Spleen (tissue), 11 donors: Measurements from ENCODE around the gene PAPPA. TPM values are rescaled to one million over a fixed set of nuclear protein-coding genes. Genes with fewer than 3 reads are reported as not detected.

Experiments used
- DNase-seq: peaks from one replicate; pipeline ENCODE4 v3.0.0-alpha.2; 2020
- H3K27ac ChIP-seq, 8 donors: fragments of 200-600 bp; sonication (generic) in 7 of 8; 1 replicate in 4 of 8; 2 replicates in 4 of 8; pipeline versions ENCODE4 v1.5.0 to v1.8.0; 2016 to 2021; ENCODE audit warnings: inconsistent platforms in 4 of 8, mild to moderate bottlenecking in 4 of 8, moderate library complexity in 1 of 8
- H3K27me3 ChIP-seq, 7 donors: fragments of 200-600 bp; sonication (generic) in 6 of 7; replicated peaks in 1 of 7; 1 replicate in 4 of 7; 2 replicates in 3 of 7; pipeline versions ENCODE4 v1.5.0 to v1.8.0; 2016 to 2021; ENCODE audit warnings: inconsistent platforms in 3 of 7, mild to moderate bottlenecking in 1 of 7
- H3K36me3 ChIP-seq, 6 donors: fragments of 200-600 bp; sonication (generic) in 5 of 6; 1 replicate in 4 of 6; 2 replicates in 2 of 6; pipeline versions ENCODE4 v1.5.0 to v1.8.0; 2016 to 2021; ENCODE audit warnings: inconsistent platforms in 2 of 6
- H3K4me1 ChIP-seq, 6 donors: fragments of 200-600 bp; sonication (generic) in 5 of 6; 1 replicate in 3 of 6; 2 replicates in 3 of 6; pipeline versions ENCODE4 v1.5.0 to v1.8.0; 2016 to 2021; ENCODE audit warnings: inconsistent platforms in 3 of 6
- H3K4me3 ChIP-seq, 8 donors: fragments of 200-600 bp; sonication (generic) in 7 of 8; 1 replicate in 4 of 8; 2 replicates in 4 of 8; pipeline versions ENCODE4 v1.5.0 to v1.8.0; 2016 to 2021; ENCODE audit warnings: inconsistent platforms in 4 of 8, mild to moderate bottlenecking in 4 of 8, moderate library complexity in 2 of 8
- H3K9me3 ChIP-seq, 8 donors: fragments of 200-600 bp; sonication (generic) in 7 of 8; 1 replicate in 4 of 8; 2 replicates in 4 of 8; pipeline versions ENCODE4 v1.5.0 to v1.8.0; 2016 to 2021; ENCODE audit warnings: inconsistent platforms in 4 of 8
- CTCF ChIP-seq, 11 experiments: fragments of 200-600 bp in 7 of 11; fragments of 450-650 bp in 4 of 11; sonication (generic) in 4 of 11; IDR thresholded peaks in 8 of 11; conservative IDR thresholded peaks in 3 of 11; 1 replicate in 7 of 11; 2 replicates in 4 of 11; pipeline versions ENCODE4 v1.4.0 to v1.8.0; 2016 to 2021; ENCODE audit warnings: antibody characterized with exemption in 11 of 11, inconsistent platforms in 4 of 11, mild to moderate bottlenecking in 1 of 11
- POLR2A ChIP-seq, 3 donors: fragments of 450-650 bp; IDR thresholded peaks; one replicate each; pipeline ENCODE4 v1.5.1; 2017; ENCODE audit warnings: antibody characterized with exemption in 3 of 3, mild to moderate bottlenecking in 1 of 3
- POLR2AphosphoS5 ChIP-seq, 3 donors: sonication (generic); formaldehyde crosslinking; IDR thresholded peaks; one replicate each; pipeline ENCODE4 v1.5.1; 2017; ENCODE audit warnings: antibody characterized with exemption in 3 of 3
- WGBS, 5 donors: extraction: QIAGEN DNeasy Blood & Tissue Kit in 3 of 5; methylation state at CpG; one replicate each; pipeline versions ENCODE4 v1.1.5 to v1.1.7; 2013 to 2018; 5-methylcytosine and 5-hydroxymethylcytosine counted together
- intact Hi-C: fragments of 100-400 bp; cut with DNase I; formaldehyde crosslinking; loops from one replicate; pipeline ENCODE4 v1.15.0; 2023; ENCODE audit warnings: low total_unique reads
- polyA plus RNA-seq, 3 donors: library from polyadenylated mRNA; stranded (reverse); fragments of 200-250 nt; gene quantifications; one replicate each; pipeline ENCODE4 v1.2.1, GENCODE V29; 2013
- total RNA-seq, 7 donors: library from RNA; depleted of rRNA in 3 of 7; stranded (reverse); fragments of >200 nt in 3 of 7; fragmentation: NEBNext Ultra II Directional in 4 of 7; extraction: Animal tissue kit (Norgen Biotek cat#: 25700) in 4 of 7; gene quantifications; one replicate each; pipeline versions ENCODE4 v1.1.0 to v1.2.1, GENCODE V29; 2016 to 2021
- donor health status: healthy with polysubstance abuse.
- donor health status: DM: no; HTN: no; CAD: no; lungs with moderate emphysema.
- donor health status: DM: no; HTN: no; CAD: no.
- donor health status: Bipolar disorder and iron deficiency.
- donor health status: healthy.
- donor health status: DM: no; HTN: no; CAD: no.
- donor health status: DM: yes; HTN: yes; CAD: no.

The PAPPA gene
- total and polyA plus RNA-seq, 10 donors = 0.13 to 1.4 (median 0.45) TPM

- TF ChIP-seq POLR2AphosphoS5 (IDR thresholded peaks at IDR 0.05) (no peak), POLR2A (IDR thresholded peaks at IDR 0.05) (no peak), CTCF (IDR thresholded peaks at IDR 0.05 in 8 of 11, conservative IDR thresholded peaks at IDR 0.05 in 3 of 11) (no peak)
- no peak overlapping the region for H3K27ac ChIP-seq
- intact Hi-C loops = no loop called here
- no peak for DNase-seq
- no peaks in the 10 kb centered on the region for H3K36me3 ChIP-seq
- no peaks in the 10 kb centered on the region for H3K27me3 ChIP-seq
- 77 to 87% (median 84%) methylated on average over 6 of the region's 6 CpGs for WGBS, 5 donors
- H3K4me3 ChIP-seq = no peak overlapping the region
- no peaks in the 10 kb centered on the region for H3K9me3 ChIP-seq
- no peaks in the 10 kb centered on the region for H3K4me1 ChIP-seq
Observed at GRCh38 chr9:116190637-116191396, 37.2 kb downstream of the PAPPA start.

- no peaks in the 10 kb centered on the region for H3K36me3 ChIP-seq
- H3K27ac ChIP-seq = no peak overlapping the region
- DNase-seq = no peak
- H3K4me1 ChIP-seq = no peaks in the 10 kb centered on the region
- TF ChIP-seq POLR2A (IDR thresholded peaks at IDR 0.05) = no peak
- TF ChIP-seq CTCF (IDR thresholded peaks at IDR 0.05 in 8 of 11, conservative IDR thresholded peaks at IDR 0.05 in 3 of 11) = no peak
- no peak for TF ChIP-seq POLR2AphosphoS5 (IDR thresholded peaks at IDR 0.05)
- 79 to 88% (median 84%) methylated on average over 2 of the region's 2 CpGs for WGBS, 5 donors
- H3K9me3 ChIP-seq = no peaks in the 10 kb centered on the region
- intact Hi-C loops = no loop called here
- no peaks in the 10 kb centered on the region for H3K27me3 ChIP-seq
- H3K4me3 ChIP-seq = no peak overlapping the region
Observed at GRCh38 chr9:116191576-116192415, 38.2 kb downstream of the PAPPA start.

GRCh38 chr9:116193636-116194035 lies 40.0 kb downstream of the PAPPA start:
- no peaks in the 10 kb centered on the region for H3K36me3 ChIP-seq
- no peak for TF ChIP-seq CTCF (IDR thresholded peaks at IDR 0.05 in 8 of 11, conservative IDR thresholded peaks at IDR 0.05 in 3 of 11)
- no peak for TF ChIP-seq POLR2A (IDR thresholded peaks at IDR 0.05)
- no peak for TF ChIP-seq POLR2AphosphoS5 (IDR thresholded peaks at IDR 0.05)
- no peak for DNase-seq
- no peaks in the 10 kb centered on the region for H3K9me3 ChIP-seq
- intact Hi-C loops = no loop called here
- no peaks in the 10 kb centered on the region for H3K4me1 ChIP-seq
- no peak overlapping the region for H3K4me3 ChIP-seq
- no peak overlapping the region for H3K27ac ChIP-seq
- no peaks in the 10 kb centered on the region for H3K27me3 ChIP-seq

- H3K4me1 ChIP-seq = no peaks in the 10 kb centered on the region
- no peak for DNase-seq
- H3K9me3 ChIP-seq = no peaks in the 10 kb centered on the region
- H3K27me3 ChIP-seq = no peaks in the 10 kb centered on the region
- H3K36me3 ChIP-seq = no peaks in the 10 kb centered on the region
- TF ChIP-seq POLR2AphosphoS5 (IDR thresholded peaks at IDR 0.05) (no peak), CTCF (IDR thresholded peaks at IDR 0.05 in 8 of 11, conservative IDR thresholded peaks at IDR 0.05 in 3 of 11) (no peak)
- no peak overlapping the region for H3K27ac ChIP-seq
- H3K4me3 ChIP-seq = no peak overlapping the region
- intact Hi-C loops = no loop called here
- 69 to 84% (median 77%) methylated on average over 2 of the region's 2 CpGs for WGBS, 5 donors
Observed at GRCh38 chr9:116196806-116197205, 43.2 kb downstream of the PAPPA start.
